ENCODE data around the gene CKAP2L.
A peak's percentile ranks its signal among the peaks of the same experiment; 100 is the strongest.

- TF ChIP-seq CTCF (IDR thresholded peaks at IDR 0.05; ENCODE audit: poor library complexity, severe bottlenecking) (peak; percentile 12), EZH2 (IDR thresholded peaks at IDR 0.05; ENCODE audit: borderline replicate concordance, insufficient read depth, low read length, poor library complexity, severe bottlenecking) (no peak)
Observed at GRCh38 chr2:112690853-112691401, 73.5 kb downstream of the CKAP2L start.
